BLaER1 (cell line): ENCODE data around the gene DAP3.
"Not testable (repeated sequence)": the region's sequence is repeated elsewhere in the genome, so short reads cannot be mapped to it uniquely, and the experiment has no call there.

Source experiments
- H3K27ac ChIP-seq: shearing (Covaris generic); formaldehyde crosslinking; 2 replicates; pipeline ENCODE4 v1.8.1; 2022
- H3K27me3 ChIP-seq: shearing (Covaris generic); formaldehyde crosslinking; 2 replicates; pipeline ENCODE4 v1.8.1; 2022
- H3K36me3 ChIP-seq: shearing (Covaris generic); formaldehyde crosslinking; 2 replicates; pipeline ENCODE4 v1.8.1; 2022
- H3K4me1 ChIP-seq: shearing (Covaris generic); formaldehyde crosslinking; 2 replicates; pipeline ENCODE4 v1.8.1; 2022
- H3K4me2 ChIP-seq: shearing (Covaris generic); formaldehyde crosslinking; 2 replicates; pipeline ENCODE4 v1.8.1; 2022
- H3K4me3 ChIP-seq: shearing (Covaris generic); formaldehyde crosslinking; 2 replicates; pipeline ENCODE4 v1.8.1; 2022
- H3K9ac ChIP-seq: shearing (Covaris generic); formaldehyde crosslinking; 2 replicates; pipeline ENCODE4 v1.8.1; 2022
- H3K9me3 ChIP-seq: shearing (Covaris generic); formaldehyde crosslinking; 2 replicates; pipeline ENCODE4 v1.8.1; 2022
- H4K20me1 ChIP-seq: shearing (Covaris generic); formaldehyde crosslinking; 2 replicates; pipeline ENCODE4 v1.8.1; 2022
- Cebpa-rat ChIP-seq: shearing (Covaris generic); IDR thresholded peaks from 2 replicates; pipeline ENCODE4 v1.8.1; 2022

DAP3 gene

GRCh38 chr1:155689081-155689607, at the start of gene DAP3:
Gene DAP3 (plus strand): TSS chr1:155689091. CDS start chr1:155709780, 20,689 bp downstream.
- Histone ChIP-seq H3K4me3 (peak within 1 kb of the TSS; percentile 95), H3K9ac (peak within 1 kb of the TSS; percentile 100), H3K4me1 (peaks cover 24% of the 10 kb centered on the region), H4K20me1 (peaks cover 28% of the 10 kb centered on the region), H3K36me3 (peaks cover 51% of the 10 kb centered on the region), H3K9me3 (peaks cover 36% of the 10 kb centered on the region), H3K4me2 (peak within 1 kb of the TSS; percentile 83), H3K27ac (peak within 1 kb of the TSS; percentile 100)
- H3K27me3 ChIP-seq = not testable (repeated sequence)

- Histone ChIP-seq H3K9me3 (peaks cover 46% of the 10 kb centered on the region), H3K9ac (no peak overlapping the region), H3K4me1 (peaks cover 17% of the 10 kb centered on the region)
Observed at GRCh38 chr1:155640367-155640766, 48.5 kb upstream of the DAP3 start.

GRCh38 chr1:155642559-155643180, 46.2 kb upstream of the DAP3 start:
- H3K36me3 ChIP-seq, H4K20me1 ChIP-seq, H3K4me3 ChIP-seq, H3K27ac ChIP-seq, H3K9ac ChIP-seq, H3K27me3 ChIP-seq, H3K4me2 ChIP-seq: not testable (repeated sequence)
- Histone ChIP-seq H3K4me1 (peaks cover 13% of the 10 kb centered on the region), H3K9me3 (peaks cover 46% of the 10 kb centered on the region)

More at GRCh38 chr1:155640367-155640766, 48.5 kb upstream of the DAP3 start:
- H3K36me3 ChIP-seq = no peaks in the 10 kb centered on the region
- H3K27me3 ChIP-seq = no peaks in the 10 kb centered on the region
- no peaks in the 10 kb centered on the region for H4K20me1 ChIP-seq
- H3K4me3 ChIP-seq = no peak overlapping the region
- H3K27ac ChIP-seq = no peak overlapping the region
- TF ChIP-seq Cebpa-rat = no peak
- H3K4me2 ChIP-seq = no peak overlapping the region

GRCh38 chr1:155643230-155643629, 45.7 kb upstream of the DAP3 start:
- Histone ChIP-seq H3K9ac (no peak overlapping the region), H3K9me3 (peaks cover 46% of the 10 kb centered on the region), H4K20me1 (no peaks in the 10 kb centered on the region), H3K27ac (no peak overlapping the region), H3K27me3 (no peaks in the 10 kb centered on the region), H3K36me3 (no peaks in the 10 kb centered on the region), H3K4me3 (no peak overlapping the region; the same call in 1 of the 2 replicates), H3K4me2 (no peak overlapping the region), H3K4me1 (peaks cover 13% of the 10 kb centered on the region)
- TF ChIP-seq Cebpa-rat = no peak

GRCh38 chr1:155645034-155645598, 43.8 kb upstream of the DAP3 start:
- H3K36me3 ChIP-seq = no peaks in the 10 kb centered on the region
- peaks cover 13% of the 10 kb centered on the region for H3K4me1 ChIP-seq
- H3K9me3 ChIP-seq = peaks cover 48% of the 10 kb centered on the region
- no peak overlapping the region for H3K9ac ChIP-seq
- no peaks in the 10 kb centered on the region for H3K27me3 ChIP-seq
- no peak overlapping the region for H3K4me2 ChIP-seq
- no peak for TF ChIP-seq Cebpa-rat
- H3K4me3 ChIP-seq = no peak overlapping the region
- no peaks in the 10 kb centered on the region for H4K20me1 ChIP-seq
- H3K27ac ChIP-seq = no peak overlapping the region

GRCh38 chr1:155645648-155646047, 43.2 kb upstream of the DAP3 start:
- Histone ChIP-seq H4K20me1 (no peaks in the 10 kb centered on the region), H3K9ac (no peak overlapping the region), H3K36me3 (no peaks in the 10 kb centered on the region), H3K4me1 (peaks cover 13% of the 10 kb centered on the region), H3K4me3 (no peak overlapping the region), H3K27me3 (no peaks in the 10 kb centered on the region), H3K4me2 (peak overlapping the region; percentile 41), H3K9me3 (peaks cover 48% of the 10 kb centered on the region), H3K27ac (no peak overlapping the region)
- TF ChIP-seq Cebpa-rat = no peak

GRCh38 chr1:155646307-155646706, 42.6 kb upstream of the DAP3 start:
- Histone ChIP-seq H3K27me3 (no peaks in the 10 kb centered on the region), H3K27ac (no peak overlapping the region), H3K4me3 (no peak overlapping the region), H3K4me2 (peak overlapping the region; percentile 41), H3K9me3 (peaks cover 44% of the 10 kb centered on the region), H4K20me1 (no peaks in the 10 kb centered on the region), H3K4me1 (peaks cover 13% of the 10 kb centered on the region), H3K36me3 (no peaks in the 10 kb centered on the region), H3K9ac (no peak overlapping the region)
- TF ChIP-seq Cebpa-rat = no peak

GRCh38 chr1:155648207-155649147, 40.4 kb upstream of the DAP3 start:
- no peak for TF ChIP-seq Cebpa-rat
- Histone ChIP-seq H3K9ac (no peak overlapping the region), H3K27me3 (no peaks in the 10 kb centered on the region), H3K4me2 (no peak overlapping the region), H3K36me3 (no peaks in the 10 kb centered on the region), H3K4me1 (peaks cover 13% of the 10 kb centered on the region), H3K27ac (no peak overlapping the region), H3K4me3 (no peak overlapping the region), H4K20me1 (no peaks in the 10 kb centered on the region), H3K9me3 (peaks cover 22% of the 10 kb centered on the region)

GRCh38 chr1:155649676-155650075, 39.2 kb upstream of the DAP3 start:
- Histone ChIP-seq H3K4me3 (no peak overlapping the region), H3K27ac (no peak overlapping the region), H4K20me1 (no peaks in the 10 kb centered on the region), H3K4me1 (peaks cover 13% of the 10 kb centered on the region), H3K4me2 (no peak overlapping the region), H3K27me3 (no peaks in the 10 kb centered on the region), H3K36me3 (no peaks in the 10 kb centered on the region), H3K9ac (no peak overlapping the region), H3K9me3 (peaks cover 11% of the 10 kb centered on the region; the same call in 1 of the 2 replicates)
- TF ChIP-seq Cebpa-rat = no peak
